H1 (cell line): ENCODE results near the gene EXTL2. TPM values are rescaled to one million over a fixed set of nuclear protein-coding genes. Genes with fewer than 3 reads are reported as not detected.

ENCODE experiments used
- CHD7 ChIP-seq: fragments of 300-600 bp; sonication (generic); IDR thresholded peaks from 2 replicates; pipeline ENCODE4 v1.7.1; 2012; ENCODE audit warnings: low read length, moderate library complexity, mild to moderate bottlenecking, inconsistent platforms; ENCODE audit not compliant: insufficient replicate concordance
- CTCF ChIP-seq, 3 experiments: IDR thresholded peaks; 1 replicate in 2 of 3; 2 replicates in 1 of 3; pipeline versions ENCODE4 v1.5.1 to v1.6.1; 2011; ENCODE audit warnings: low read length in 3 of 3, mild to moderate bottlenecking in 3 of 3, inconsistent platforms in 2 of 3, low read depth in 1 of 3, moderate library complexity in 1 of 3; ENCODE audit not compliant: insufficient read depth in 1 of 3; ENCODE audit errors: control extremely low read depth in 1 of 3
- GABPA ChIP-seq: IDR thresholded peaks from 2 replicates; pipeline ENCODE4 v1.6.1; 2011; ENCODE audit warnings: mild to moderate bottlenecking, low read length, moderate library complexity, borderline replicate concordance; ENCODE audit not compliant: insufficient read depth
- HDAC2 ChIP-seq, 2 experiments: fragments of 300-600 bp in 1 of 2; sonication (generic) in 1 of 2; IDR thresholded peaks; 2 replicates each; pipeline ENCODE4 v1.6.1; 2011 to 2012; ENCODE audit warnings: low read depth in 2 of 2, low read length in 2 of 2, mild to moderate bottlenecking in 2 of 2, moderate library complexity in 2 of 2, borderline replicate concordance in 1 of 2, inconsistent platforms in 1 of 2
- KDM4A ChIP-seq: IDR thresholded peaks from one replicate; pipeline ENCODE4 v1.7.1; 2012; ENCODE audit warnings: low read depth, mild to moderate bottlenecking, moderate library complexity, low read length, inconsistent platforms; ENCODE audit not compliant: severe bottlenecking
- RBBP5 ChIP-seq: IDR thresholded peaks from 2 replicates; pipeline ENCODE4 v1.7.1; 2012; ENCODE audit warnings: low read depth, mild to moderate bottlenecking, inconsistent platforms, low read length, moderate library complexity, borderline replicate concordance
- RNF2 ChIP-seq: fragments of 200-900, 300-1000 bp; sonication (generic); IDR thresholded peaks from 2 replicates; pipeline ENCODE4 v1.7.1; 2016; ENCODE audit warnings: borderline replicate concordance, low read depth, mild to moderate bottlenecking, antibody characterized with exemption, low read length; ENCODE audit not compliant: poor library complexity, severe bottlenecking; ENCODE audit errors: missing control alignments
- TAF1 ChIP-seq: IDR thresholded peaks from 2 replicates; pipeline ENCODE4 v1.6.1; 2011; ENCODE audit warnings: mild to moderate bottlenecking, low read depth, low read length
- polyA plus RNA-seq, 7 experiments: library from polyadenylated mRNA; depleted of rRNA in 3 of 7; stranded (reverse) in 5 of 7; unstranded in 2 of 7; fragments of >200 nt in 5 of 7; fragments of 200-250 nt in 2 of 7; gene quantifications; 1 replicate in 5 of 7; 2 replicates in 1 of 7; 4 replicates in 1 of 7; pipeline versions ENCODE4 v1.2.1 to v1.2.3, GENCODE V29; 2011 to 2013; ENCODE audit warnings: missing spikeins in 2 of 7, mixed read lengths in 2 of 7
- total RNA-seq: library from RNA; stranded (reverse); fragmentation: NEBNext Ultra II Directional; extraction: Animal tissue kit (Norgen Biotek cat#: 25700); gene quantifications from 2 replicates; pipeline ENCODE4 v1.2.1, GENCODE V29; 2021

The EXTL2 gene
- total and polyA plus RNA-seq, 2 of the 8 experiments (the other 6 are each of a cell fraction or from before 2014, with no cell fraction given) = 27.1 to 54.7 TPM

- TF ChIP-seq CHD7 = no peak
- no peak for TF ChIP-seq CTCF (IDR thresholded peaks at IDR 0.05; ENCODE audit: control extremely low read depth in 1 of 3, insufficient read depth in 1 of 3, low read depth in 1 of 3, low read length in 3 of 3)
- no peak for TF ChIP-seq KDM4A
- no peak for TF ChIP-seq RNF2
- TF ChIP-seq GABPA = no peak
- TF ChIP-seq RBBP5 = no peak
- TF ChIP-seq HDAC2 (IDR thresholded peaks at IDR 0.05; ENCODE audit: borderline replicate concordance in 1 of 2, low read depth in 2 of 2, low read length in 2 of 2) = no peak
- TF ChIP-seq TAF1 = no peak
Observed at GRCh38 chr1:100881687-100882086, 13.0 kb downstream of the EXTL2 start (continued).
